Activated CD8-positive, alpha-beta T cell treated with anti-CD3 and anti-CD28 coated beads, Interleukin-2, amount 10 ng/mL, durations not matched to agents 7 days and 5 days (primary cell): Measurements from ENCODE around the gene MFSD6. TPM values are rescaled to one million over a fixed set of nuclear protein-coding genes. Genes with fewer than 3 reads are reported as not detected.
"Not testable (repeated sequence)": the region's sequence is repeated elsewhere in the genome, so short reads cannot be mapped to it uniquely, and the experiment has no call there.

ENCODE experiments used
- ATAC-seq: fragments of 150-1000 bp; cut with Tn5 transposase; one replicate; pipeline ENCODE4 v1.10.0; 2021; ENCODE audit warnings: moderate library complexity
- CTCF ChIA-PET: fragments of 350-600 bp; sonication (Branson Sonifier 250); formaldehyde crosslinking; loops from one replicate; lab custom pipeline; 2021; ENCODE audit warnings: antibody characterized with exemption; lab: Charles Lee
- POLR2A ChIA-PET: fragments of 350-600 bp; sonication (Branson Sonifier 250); formaldehyde crosslinking; loops from one replicate; lab custom pipeline; 2021; ENCODE audit warnings: antibody characterized with exemption; lab: Charles Lee
- DNase-seq: peaks from one replicate; pipeline ENCODE4 v3.0.0-alpha.2; 2020
- H3K27ac Mint-ChIP-seq: one replicate; pipeline ENCODE4 v1.8.0; 2021; ENCODE audit warnings: mild to moderate bottlenecking, mixed read lengths
- H3K27me3 Mint-ChIP-seq: one replicate; pipeline ENCODE4 v1.8.0; 2021; ENCODE audit warnings: low read depth, mixed read lengths
- H3K36me3 Mint-ChIP-seq: one replicate; pipeline ENCODE4 v1.8.0; 2021; ENCODE audit warnings: low read depth, mixed read lengths
- H3K4me1 Mint-ChIP-seq: one replicate; pipeline ENCODE4 v1.8.0; 2021; ENCODE audit warnings: low read depth, mixed read lengths
- H3K4me3 Mint-ChIP-seq: one replicate; pipeline ENCODE4 v1.8.0; 2021; ENCODE audit warnings: mild to moderate bottlenecking, mixed read lengths
- H3K9me3 Mint-ChIP-seq: one replicate; pipeline ENCODE4 v1.8.0; 2022; ENCODE audit warnings: mixed read lengths; ENCODE audit not compliant: insufficient read depth
- total RNA-seq, 2 experiments: library from RNA; stranded (reverse); gene quantifications; one replicate each; pipeline ENCODE4 v1.2.3, GENCODE V29; 2021

MFSD6 gene
- total RNA-seq, 2 experiments from 2014 or later, result 51.8 to 53.2 TPM

DNA sequence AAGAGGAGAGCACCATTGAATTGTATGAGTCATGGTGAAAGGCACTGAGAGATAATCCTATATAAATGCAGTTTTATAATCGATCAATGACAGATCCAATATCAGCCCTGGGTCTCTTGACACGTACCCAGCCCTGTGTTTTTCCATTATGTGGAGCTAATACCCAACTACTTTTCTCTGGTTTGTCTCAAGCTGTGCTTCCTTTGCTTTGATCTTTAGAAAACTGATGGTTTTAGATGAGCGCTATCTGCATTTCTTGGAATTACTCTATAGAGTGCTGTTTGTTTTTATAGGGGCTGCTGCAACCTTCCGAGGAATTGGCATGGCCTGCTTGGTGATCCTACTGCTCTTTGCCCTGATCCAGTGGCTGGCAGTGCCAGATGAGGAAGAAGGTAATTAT is 81.3 kb downstream of the MFSD6 start:
- Mint-ChIP-seq H3K36me3 (peaks cover 82% of the 10 kb centered on the region), H3K27ac (no peak overlapping the region), H3K4me3 (no peak overlapping the region), H3K4me1 (peaks cover 15% of the 10 kb centered on the region), H3K9me3 (peaks cover 10% of the 10 kb centered on the region), H3K27me3 (no peaks in the 10 kb centered on the region)
- CTCF ChIA-PET, result no interaction called here
- no peak for DNase-seq
- no peak for ATAC-seq
- POLR2A ChIA-PET, result no interaction called here

DNA sequence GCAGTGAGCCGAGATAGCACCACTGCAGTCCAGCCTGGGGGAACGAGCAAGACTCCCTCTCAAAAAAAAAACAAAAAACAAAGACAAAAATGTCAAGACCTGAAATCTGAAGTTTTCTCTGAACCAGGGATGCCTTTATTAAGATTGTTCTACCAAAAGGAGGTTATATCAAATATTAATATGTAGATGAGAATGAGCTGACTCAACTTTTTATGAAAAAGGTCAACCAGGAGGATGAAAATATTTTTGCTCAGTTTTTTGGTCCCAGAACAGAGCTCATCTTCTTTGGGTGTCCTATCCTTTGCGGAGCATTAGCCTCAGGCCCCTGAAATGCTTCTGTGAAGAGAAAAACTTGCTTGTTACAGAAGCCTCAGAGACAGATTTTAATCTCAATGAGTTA is 82.3 kb downstream of the MFSD6 start:
- no peak overlapping the region for H3K27ac Mint-ChIP-seq
- H3K4me3 Mint-ChIP-seq, result no peak overlapping the region
- CTCF ChIA-PET, result no interaction called here
- H3K4me1 Mint-ChIP-seq, result peaks cover 21% of the 10 kb centered on the region
- POLR2A ChIA-PET, result no interaction called here
- peaks cover 89% of the 10 kb centered on the region for H3K36me3 Mint-ChIP-seq
- ATAC-seq (no peak), DNase-seq (no peak)
- no peaks in the 10 kb centered on the region for H3K27me3 Mint-ChIP-seq
- H3K9me3 Mint-ChIP-seq, result peaks cover 10% of the 10 kb centered on the region

DNA sequence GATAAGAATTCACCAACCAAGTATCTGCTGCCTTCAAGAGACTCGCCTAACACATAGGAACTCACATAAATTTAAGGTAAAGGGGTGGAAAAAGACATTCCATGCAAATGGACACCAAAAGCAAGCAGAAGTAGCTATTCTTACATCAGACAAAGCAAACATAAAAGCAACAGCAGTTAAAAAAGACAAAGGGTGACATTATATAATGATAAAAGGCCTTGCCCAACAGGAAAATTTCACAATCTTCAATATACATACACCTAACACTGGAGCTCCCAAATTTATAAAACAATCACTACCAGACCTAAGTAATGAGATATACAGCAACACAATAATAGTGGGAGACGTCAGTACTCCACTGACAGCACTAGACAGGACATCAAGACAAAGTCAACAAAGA is 84.9 kb downstream of the MFSD6 start:
- ChIA-PET CTCF (no interaction called here), POLR2A (no interaction called here)

DNA sequence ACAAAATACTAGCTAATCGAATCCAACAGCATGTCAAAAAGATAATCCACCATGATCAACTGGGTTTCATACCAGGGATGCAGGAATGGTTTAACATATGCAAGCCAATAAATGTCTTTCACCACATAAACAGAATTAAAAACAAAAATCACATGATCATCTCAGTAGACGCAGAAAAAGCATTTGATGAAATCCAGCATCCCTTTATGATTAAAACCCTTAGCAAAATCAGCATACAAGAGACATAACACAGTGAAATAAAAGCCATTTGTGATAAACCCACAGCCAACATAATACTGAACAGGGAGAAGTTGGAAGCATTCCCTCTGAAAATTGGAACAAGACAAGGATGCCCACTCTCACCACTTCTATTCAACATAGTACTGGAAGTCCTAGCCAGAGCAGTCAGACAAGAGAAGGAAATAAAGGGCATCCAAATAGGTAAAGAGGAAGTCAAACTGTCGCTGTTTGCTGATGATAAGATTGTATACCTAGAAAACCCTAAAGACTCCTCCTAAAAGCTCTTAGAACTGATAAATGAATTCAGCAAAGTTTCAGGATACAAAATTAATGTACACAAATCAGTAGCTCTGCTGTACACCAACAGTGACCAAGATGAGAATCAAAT is 86.6 kb downstream of the MFSD6 start:
- H3K27me3 Mint-ChIP-seq, ATAC-seq, DNase-seq, H3K4me1 Mint-ChIP-seq, H3K27ac Mint-ChIP-seq, H3K4me3 Mint-ChIP-seq, H3K9me3 Mint-ChIP-seq, CTCF ChIA-PET: not testable (repeated sequence)
- H3K36me3 Mint-ChIP-seq, result peaks cover 76% of the 10 kb centered on the region
- POLR2A ChIA-PET, result interaction anchor here (0.6 kb wide), 1 partner anchor 74 kb away, joined by 3 read pairs; no protein-coding TSS in a partner anchor

More for the DNA sequence above, 84.9 kb downstream of the MFSD6 start:
- no peak for DNase-seq
- Mint-ChIP-seq H3K27me3 (no peaks in the 10 kb centered on the region), H3K27ac (no peak overlapping the region), H3K36me3 (peaks cover 82% of the 10 kb centered on the region), H3K4me1 (peaks cover 19% of the 10 kb centered on the region), H3K4me3 (no peak overlapping the region), H3K9me3 (peaks cover 10% of the 10 kb centered on the region)
- ATAC-seq, result no peak

DNA sequence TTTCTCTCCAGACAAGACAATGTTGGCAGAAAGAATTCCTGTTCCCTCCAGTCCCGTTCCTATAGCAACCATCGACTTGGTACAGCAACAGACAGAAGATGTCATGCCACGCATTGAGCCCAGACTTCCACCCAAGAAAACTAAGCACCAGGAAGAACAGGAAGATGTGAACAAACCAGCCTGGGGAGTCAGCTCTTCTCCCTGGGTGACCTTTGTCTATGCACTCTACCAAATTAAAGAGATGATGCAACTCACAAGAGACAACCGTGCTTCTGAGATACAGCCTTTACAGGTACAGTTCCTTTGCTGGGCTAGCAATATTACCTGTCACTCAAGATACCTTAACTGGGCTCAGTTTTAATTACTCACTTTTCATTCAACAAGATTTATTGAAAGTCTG is 89.3 kb downstream of the MFSD6 start:
- Mint-ChIP-seq H3K9me3 (peaks cover 9% of the 10 kb centered on the region), H3K27me3 (no peaks in the 10 kb centered on the region), H3K4me3 (no peak overlapping the region), H3K27ac (no peak overlapping the region), H3K36me3 (peaks cover 64% of the 10 kb centered on the region), H3K4me1 (peaks cover 9% of the 10 kb centered on the region)
- no peak for DNase-seq
- CTCF ChIA-PET, result no interaction called here
- POLR2A ChIA-PET, result no interaction called here
- no peak for ATAC-seq

DNA sequence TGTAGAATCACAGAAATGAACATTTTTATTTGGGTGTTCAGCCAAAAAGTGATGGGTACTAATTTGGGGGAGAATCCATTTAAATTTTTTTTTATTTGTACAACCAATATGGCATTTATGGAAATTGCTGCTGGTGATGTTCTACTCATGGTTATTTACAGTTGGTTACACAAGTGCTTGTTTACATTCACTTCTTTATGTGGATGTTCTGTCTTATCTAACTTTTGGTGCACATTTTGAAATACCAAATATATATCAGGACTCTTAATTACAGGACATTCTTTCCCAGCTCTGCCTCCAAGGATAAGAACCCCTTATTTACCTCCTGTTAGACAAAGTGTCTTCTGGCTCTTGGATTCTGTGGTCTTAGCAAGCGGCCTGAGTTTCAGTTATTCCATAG is 91.1 kb downstream of the MFSD6 start:
- ATAC-seq, result no peak
- Mint-ChIP-seq H3K27me3 (no peaks in the 10 kb centered on the region), H3K36me3 (peaks cover 58% of the 10 kb centered on the region), H3K27ac (no peak overlapping the region), H3K4me1 (peaks cover 6% of the 10 kb centered on the region), H3K4me3 (no peak overlapping the region), H3K9me3 (no peaks in the 10 kb centered on the region)
- no peak for DNase-seq
- ChIA-PET POLR2A (no interaction called here), CTCF (no interaction called here)

DNA sequence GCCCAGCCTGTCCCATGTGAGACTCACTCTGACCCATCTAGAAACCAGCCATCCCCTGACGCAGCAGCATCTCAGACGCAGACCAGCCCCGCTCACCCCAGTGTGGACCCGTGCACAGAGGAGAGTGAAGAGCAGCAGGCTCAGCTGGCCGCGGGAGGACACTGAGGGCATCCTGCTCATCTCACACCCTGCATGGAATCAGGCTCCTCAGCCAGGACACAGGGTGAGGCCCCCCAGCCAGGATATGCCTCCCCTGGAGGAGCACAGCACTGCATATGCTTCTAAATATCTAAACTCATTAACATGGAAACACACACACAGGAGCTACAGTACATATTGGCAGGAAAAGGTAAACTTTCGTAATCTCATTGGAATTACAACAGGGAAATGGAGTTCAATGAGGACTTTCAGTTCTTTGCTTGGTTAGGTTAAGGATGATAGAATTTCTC is 91.9 kb downstream of the MFSD6 start:
- no peak overlapping the region for H3K27ac Mint-ChIP-seq
- no peaks in the 10 kb centered on the region for H3K9me3 Mint-ChIP-seq
- ChIA-PET CTCF (interaction anchor here (1.8 kb wide), 1 partner anchor 117 kb away, joined by 4 read pairs; no protein-coding TSS in a partner anchor), POLR2A (interaction anchor here (1.5 kb wide), 1 partner anchor 33 kb away, joined by 4 read pairs; no protein-coding TSS in a partner anchor)
- ATAC-seq (no peak), DNase-seq (no peak)
- H3K4me3 Mint-ChIP-seq, result no peak overlapping the region
- no peaks in the 10 kb centered on the region for H3K4me1 Mint-ChIP-seq
- H3K27me3 Mint-ChIP-seq, result no peaks in the 10 kb centered on the region
- peaks cover 53% of the 10 kb centered on the region for H3K36me3 Mint-ChIP-seq

DNA sequence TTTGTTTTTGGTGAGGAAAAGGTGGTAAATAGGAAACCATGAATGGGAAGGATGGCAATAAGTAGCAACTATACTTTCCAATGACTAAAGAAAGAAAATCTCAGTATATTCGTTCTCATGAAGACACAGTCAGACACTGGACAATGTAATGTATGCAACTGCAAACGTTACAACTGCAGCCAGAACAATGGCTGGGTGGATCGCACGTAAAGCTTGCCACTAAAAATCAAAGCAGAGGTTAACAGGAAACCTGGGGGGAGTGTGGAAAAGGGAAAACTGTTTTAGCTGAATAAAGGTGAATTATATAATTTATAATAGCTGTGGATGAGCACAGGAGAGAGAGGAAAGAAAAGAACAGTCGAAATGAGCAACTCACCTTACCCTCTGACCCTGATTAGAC is 93.1 kb downstream of the MFSD6 start:
- POLR2A ChIA-PET, result interaction anchor here (1.5 kb wide), 1 partner anchor 32 kb away, joined by 4 read pairs; no protein-coding TSS in a partner anchor
- Mint-ChIP-seq H3K36me3 (peaks cover 51% of the 10 kb centered on the region), H3K4me3 (no peak overlapping the region), H3K27me3 (no peaks in the 10 kb centered on the region), H3K9me3 (no peaks in the 10 kb centered on the region), H3K4me1 (no peaks in the 10 kb centered on the region), H3K27ac (no peak overlapping the region)
- CTCF ChIA-PET, result interaction anchor here (0.8 to 1.8 kb wide), 2 partner anchors 118 to 280 kb away, joined by 3 to 4 read pairs; no protein-coding TSS in a partner anchor
- ATAC-seq (no peak), DNase-seq (no peak)

DNA sequence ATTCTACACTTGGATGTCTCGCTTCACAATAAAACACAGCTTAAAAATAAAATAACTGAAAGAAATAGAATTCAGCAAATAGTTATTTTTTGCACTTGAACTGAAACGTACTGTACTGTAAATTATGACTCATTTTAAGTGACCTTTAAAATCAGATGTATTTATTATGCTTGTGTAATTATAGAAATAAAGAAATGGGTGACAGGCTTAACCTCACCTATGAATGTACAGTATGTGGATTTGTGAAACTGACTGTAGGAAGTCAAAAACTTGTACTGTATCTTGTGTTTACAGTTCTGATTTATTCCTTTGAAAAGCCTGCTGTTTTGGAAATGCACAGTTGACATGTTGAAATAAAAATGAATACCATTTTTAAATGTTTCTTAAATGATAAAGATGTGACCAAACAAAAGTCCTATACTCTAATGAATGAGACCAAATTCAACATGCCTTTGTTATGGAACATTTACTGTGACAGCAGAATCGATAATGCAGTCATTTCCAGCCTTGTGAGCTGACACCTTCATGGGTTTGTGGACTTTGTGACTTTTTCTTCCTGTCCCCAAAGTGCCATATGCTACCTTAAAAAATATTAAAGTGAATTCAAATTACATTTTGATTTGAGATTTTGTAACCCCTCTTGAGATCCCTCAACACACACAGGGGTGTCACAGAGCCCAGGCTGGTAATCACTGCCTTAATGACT is 93.7 kb downstream of the MFSD6 start:
- H3K9me3 Mint-ChIP-seq, result no peaks in the 10 kb centered on the region
- H3K27me3 Mint-ChIP-seq, result no peaks in the 10 kb centered on the region
- H3K4me1 Mint-ChIP-seq, result no peaks in the 10 kb centered on the region
- H3K4me3 Mint-ChIP-seq, result no peak overlapping the region
- ATAC-seq (no peak), DNase-seq (no peak)
- ChIA-PET CTCF (interaction anchor here (1.8 kb wide), 1 partner anchor 119 kb away, joined by 4 read pairs; no protein-coding TSS in a partner anchor), POLR2A (no interaction called here)
- H3K36me3 Mint-ChIP-seq, result peaks cover 55% of the 10 kb centered on the region
- H3K27ac Mint-ChIP-seq, result peak overlapping the region; percentile 35

DNA sequence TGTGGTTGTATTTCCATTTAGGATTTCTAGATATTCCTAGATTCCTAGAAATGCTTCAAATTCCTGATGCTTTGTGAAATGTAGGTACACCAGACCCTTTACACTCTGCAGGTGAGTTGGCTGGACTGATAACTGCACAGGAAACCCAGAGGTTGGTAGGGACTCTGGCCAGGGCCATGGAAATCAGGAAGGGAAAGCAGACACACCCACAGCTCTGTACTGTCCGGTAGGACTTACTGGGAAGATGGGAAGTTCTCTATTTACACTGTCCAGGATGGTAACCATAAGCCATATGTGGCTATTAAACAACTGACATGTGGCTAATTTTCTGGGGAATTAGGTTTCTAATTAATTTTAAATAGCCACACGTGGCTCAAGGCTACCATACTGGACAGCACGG is 94.9 kb downstream of the MFSD6 start:
- Mint-ChIP-seq H3K9me3 (no peaks in the 10 kb centered on the region), H3K4me1 (no peaks in the 10 kb centered on the region), H3K27ac (no peak overlapping the region), H3K27me3 (no peaks in the 10 kb centered on the region), H3K36me3 (peaks cover 50% of the 10 kb centered on the region), H3K4me3 (no peak overlapping the region)
- no peak for ATAC-seq
- no peak for DNase-seq
- ChIA-PET CTCF (no interaction called here), POLR2A (no interaction called here)

DNA sequence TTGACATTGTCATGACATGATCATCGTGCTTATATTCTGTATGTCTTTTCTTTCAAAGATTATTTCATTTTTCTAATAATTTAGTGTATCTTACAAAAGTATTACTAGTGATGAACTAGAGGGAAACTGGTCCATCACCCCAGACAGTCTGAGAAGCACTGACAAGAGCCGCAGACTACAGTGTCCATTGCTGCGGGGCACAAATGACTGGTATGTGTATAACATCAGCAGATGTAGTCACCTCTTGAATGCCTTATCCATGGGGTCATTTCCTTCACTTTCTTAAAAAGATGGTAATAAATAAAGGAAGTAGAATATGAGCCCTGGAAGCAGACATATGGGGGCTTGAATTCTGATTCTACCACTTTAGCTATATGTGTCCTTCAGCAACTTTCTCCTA is 96.8 kb downstream of the MFSD6 start:
- Mint-ChIP-seq H3K9me3 (no peaks in the 10 kb centered on the region), H3K4me3 (no peak overlapping the region), H3K27ac (no peak overlapping the region), H3K27me3 (no peaks in the 10 kb centered on the region), H3K36me3 (peaks cover 47% of the 10 kb centered on the region), H3K4me1 (no peaks in the 10 kb centered on the region)
- ATAC-seq (no peak), DNase-seq (no peak)
- POLR2A ChIA-PET, result no interaction called here
- CTCF ChIA-PET, result no interaction called here

DNA sequence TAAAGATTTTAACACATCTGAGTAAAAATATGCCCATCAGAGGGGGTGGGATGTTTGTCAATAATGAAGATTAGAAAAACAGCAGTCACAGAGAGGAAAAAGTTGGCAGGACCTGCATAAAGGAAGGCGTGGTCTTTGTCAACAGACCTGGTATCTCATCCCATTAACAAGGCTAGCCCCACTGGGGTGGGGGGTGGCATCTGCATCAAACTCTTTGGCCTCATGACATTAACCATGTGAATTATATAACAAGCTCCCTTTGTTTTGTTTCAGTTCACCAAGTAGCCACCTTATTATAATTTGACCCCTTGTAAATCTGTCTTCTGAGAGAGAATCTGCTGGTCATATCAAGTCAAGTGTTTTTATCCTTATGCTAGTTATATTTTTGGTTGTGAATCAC is 97.5 kb downstream of the MFSD6 start:
- Mint-ChIP-seq H3K4me3 (no peak overlapping the region), H3K27ac (no peak overlapping the region), H3K27me3 (no peaks in the 10 kb centered on the region), H3K9me3 (no peaks in the 10 kb centered on the region), H3K4me1 (no peaks in the 10 kb centered on the region), H3K36me3 (peaks cover 46% of the 10 kb centered on the region)
- CTCF ChIA-PET, result no interaction called here
- POLR2A ChIA-PET, result no interaction called here
- no peak for ATAC-seq
- DNase-seq, result no peak
